ENCODE results near the gene POU2AF1.

GRCh38 chr11:111336062-111336461 is 43.0 kb downstream of the POU2AF1 start:
- TF ChIP-seq EZH2 (IDR thresholded peaks at IDR 0.05): no peak
- TF ChIP-seq POLR2AphosphoS5 (IDR thresholded peaks at IDR 0.05; ENCODE audit: borderline replicate concordance, low read depth, low read length): no peak
